ENCODE measurements around the gene EIF3I.

The EIF3I gene

GRCh38 chr1:32198237-32199042 is 23.8 kb upstream of the EIF3I start:
- in situ Hi-C loops (cut with MboI; ENCODE audit: low sequenced_read_pairs), result no loop called here

GRCh38 chr1:32199043-32199716 is 23.0 kb upstream of the EIF3I start:
- in situ Hi-C loops (cut with MboI; ENCODE audit: low sequenced_read_pairs), result no loop called here

DNA sequence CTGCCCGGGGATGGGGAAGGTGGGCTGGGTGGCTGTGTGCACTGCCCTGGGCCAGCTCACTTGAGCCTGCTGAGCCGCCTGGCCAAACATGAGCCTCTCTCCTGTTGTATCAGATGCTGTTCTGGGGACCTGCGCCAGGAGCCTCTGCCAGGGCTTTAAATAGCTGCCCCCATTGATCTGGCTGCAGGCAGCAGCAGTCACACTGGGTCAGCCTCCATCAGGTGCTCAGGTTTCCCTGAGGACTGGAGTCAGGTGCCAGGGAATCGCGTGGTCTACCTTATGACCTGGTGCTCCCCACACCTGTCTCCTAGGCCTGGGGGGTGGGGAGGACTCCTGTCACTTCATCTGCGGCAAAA is 22.5 kb upstream of the EIF3I start:
- in situ Hi-C loops (cut with MboI; ENCODE audit: low sequenced_read_pairs), result no loop called here

GRCh38 chr1:32200226-32201010 is 21.8 kb upstream of the EIF3I start, which contains the start of gene CCDC28B:
TSS of gene CCDC28B (plus strand) at chr1:32200595. CDS start at chr1:32201936, 1,341 bp downstream.
- in situ Hi-C loops (cut with MboI; ENCODE audit: low sequenced_read_pairs), result no loop called here

DNA sequence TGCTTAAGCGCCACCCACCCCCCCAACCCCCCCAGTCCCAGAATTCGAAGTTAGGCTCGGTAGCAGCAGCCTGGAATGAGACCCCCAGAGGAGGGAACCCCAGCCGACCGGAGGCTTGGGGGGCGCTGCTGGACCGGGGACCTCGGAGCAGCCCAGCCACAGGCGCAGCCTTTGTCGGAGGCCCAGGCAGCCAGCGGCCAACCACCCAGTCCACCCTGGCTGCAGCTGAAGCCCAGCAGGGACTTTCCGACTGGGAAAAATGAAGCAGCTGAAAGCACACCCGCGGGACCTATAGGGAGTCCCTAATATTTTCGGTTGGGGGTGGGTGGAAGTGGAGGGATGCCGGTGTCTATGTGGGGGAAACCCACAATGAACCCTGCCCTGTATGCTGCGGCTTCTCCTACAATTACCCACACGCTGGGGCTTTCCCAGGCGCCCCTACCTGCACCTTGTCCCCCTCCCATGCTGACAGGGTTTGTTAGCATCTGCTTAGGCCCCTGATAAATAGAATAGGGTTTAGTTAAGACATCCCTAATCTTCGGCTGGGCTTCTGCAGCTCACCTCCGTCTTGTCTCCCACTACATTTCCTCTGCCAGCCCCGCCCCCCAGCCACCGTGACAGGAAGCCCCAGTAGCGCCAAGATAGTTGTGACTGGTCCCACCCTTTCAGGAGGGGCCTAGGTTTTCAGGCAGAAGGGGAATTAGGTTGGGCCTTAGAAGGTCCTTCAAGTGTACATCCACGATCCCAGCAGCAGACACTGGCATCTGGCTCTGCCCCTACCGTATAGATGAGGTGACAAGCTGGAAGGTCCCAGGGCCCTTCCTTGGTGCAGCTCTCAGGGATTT is 21.0 kb upstream of the EIF3I start:
- in situ Hi-C loops (cut with MboI; ENCODE audit: low sequenced_read_pairs), result no loop called here

GRCh38 chr1:32204943-32205361 is 17.3 kb upstream of the EIF3I start:
- in situ Hi-C loops (cut with MboI; ENCODE audit: low sequenced_read_pairs), result no loop called here

- in situ Hi-C loops (cut with MboI; ENCODE audit: low sequenced_read_pairs), result no loop called here
These were observed 16.5 kb upstream of the EIF3I start, which contains the start of gene IQCC for GRCh38 chr1:32205401-32206370. TSS of gene IQCC (plus strand) at chr1:32205671. CDS start at chr1:32205682, 11 bp downstream.

- in situ Hi-C loops (cut with MboI; ENCODE audit: low sequenced_read_pairs), result no loop called here
These were observed 13.7 kb upstream of the EIF3I start for GRCh38 chr1:32208469-32208868.

- in situ Hi-C loops (cut with MboI; ENCODE audit: low sequenced_read_pairs), result no loop called here
These were observed 13.3 kb upstream of the EIF3I start, which contains the start of gene DCDC2B for GRCh38 chr1:32208891-32209328. TSS of gene DCDC2B (plus strand) at chr1:32209089. CDS start at chr1:32209094, 5 bp downstream.

GRCh38 chr1:32215629-32216480 is 6.4 kb upstream of the EIF3I start:
- in situ Hi-C loops (cut with MboI; ENCODE audit: low sequenced_read_pairs), result no loop called here

DNA sequence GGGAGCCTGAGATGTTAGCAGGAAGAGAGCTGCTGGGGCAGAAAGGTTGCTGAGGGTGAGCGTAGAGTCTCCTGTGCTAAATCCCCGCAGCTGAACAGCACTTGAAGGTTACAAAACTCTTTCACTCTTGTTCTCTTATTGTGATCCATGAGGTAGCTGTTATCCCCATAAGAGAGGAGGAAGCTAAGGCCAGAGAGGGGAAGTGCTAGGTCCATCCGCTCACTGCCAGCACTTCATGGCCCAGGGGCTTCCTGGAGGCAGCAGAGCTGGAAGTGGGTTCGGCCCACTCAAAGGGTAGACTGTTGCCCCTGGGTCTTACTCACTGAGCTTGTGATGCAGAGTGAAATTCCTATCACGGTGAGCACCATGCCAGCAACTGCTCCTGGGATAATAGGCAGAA is 5.6 kb upstream of the EIF3I start:
- in situ Hi-C loops (cut with MboI; ENCODE audit: low sequenced_read_pairs), result no loop called here

DNA sequence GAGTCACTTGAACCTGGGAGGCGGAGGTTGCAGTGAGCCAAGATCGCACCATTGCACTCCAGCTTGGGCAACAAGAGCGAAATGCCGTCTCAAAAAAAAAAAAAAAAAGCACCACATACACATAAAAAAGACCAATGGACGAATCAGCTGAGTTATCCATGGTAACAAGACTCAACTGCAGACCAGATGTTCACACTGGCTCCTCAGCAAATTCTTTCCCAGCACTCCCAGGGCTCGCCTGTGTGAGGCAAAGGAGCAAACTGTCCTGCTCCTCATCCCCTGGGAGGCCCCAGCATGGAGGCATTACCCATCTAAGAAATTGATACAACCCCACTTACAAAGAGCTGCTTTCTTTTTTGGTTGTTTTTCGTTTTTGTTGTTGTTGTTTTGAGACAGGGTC is 3.2 kb upstream of the EIF3I start:
- in situ Hi-C loops (cut with MboI; ENCODE audit: low sequenced_read_pairs), result no loop called here

DNA sequence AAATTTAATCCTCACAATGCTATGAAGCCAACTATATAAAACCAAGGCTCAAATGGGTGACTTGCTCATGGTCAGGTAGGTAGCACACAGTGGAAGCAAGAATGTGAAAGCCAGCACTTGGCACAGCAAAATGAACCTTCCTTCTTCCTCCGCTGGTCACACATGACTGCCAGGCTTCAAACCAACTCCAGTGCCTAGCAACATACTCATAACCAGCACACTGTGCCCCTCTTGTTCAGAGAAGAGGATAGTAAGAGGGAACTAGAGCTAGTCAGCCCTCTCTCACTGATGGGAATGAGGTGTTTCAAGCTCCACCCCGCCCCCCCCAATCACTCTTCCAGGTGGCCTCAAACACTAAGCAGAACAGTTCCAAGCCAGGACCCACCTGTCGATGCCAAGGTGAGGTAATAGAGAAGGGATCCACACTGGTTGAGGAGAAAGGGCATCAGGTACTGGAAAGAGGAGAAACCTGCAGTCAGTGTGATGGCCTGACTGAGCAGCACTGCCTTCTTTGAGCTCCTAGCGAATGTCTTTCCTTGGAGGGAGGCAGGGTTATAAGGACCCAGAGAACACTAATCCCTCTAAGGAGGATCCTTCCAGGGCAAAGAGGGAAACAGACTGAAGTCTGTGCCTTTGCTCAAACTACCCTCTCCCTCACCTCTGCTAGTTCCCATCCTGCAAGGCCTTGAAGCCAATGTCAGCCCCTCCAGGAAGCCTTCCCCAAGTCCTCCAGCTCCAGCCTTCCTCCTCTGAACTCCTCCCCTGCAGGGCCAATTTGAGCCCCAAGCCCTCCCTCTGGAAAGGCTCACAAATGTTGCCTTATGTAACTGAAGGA is 1.2 kb upstream of the EIF3I start:
- in situ Hi-C loops (cut with MboI; ENCODE audit: low sequenced_read_pairs), result no loop called here

DNA sequence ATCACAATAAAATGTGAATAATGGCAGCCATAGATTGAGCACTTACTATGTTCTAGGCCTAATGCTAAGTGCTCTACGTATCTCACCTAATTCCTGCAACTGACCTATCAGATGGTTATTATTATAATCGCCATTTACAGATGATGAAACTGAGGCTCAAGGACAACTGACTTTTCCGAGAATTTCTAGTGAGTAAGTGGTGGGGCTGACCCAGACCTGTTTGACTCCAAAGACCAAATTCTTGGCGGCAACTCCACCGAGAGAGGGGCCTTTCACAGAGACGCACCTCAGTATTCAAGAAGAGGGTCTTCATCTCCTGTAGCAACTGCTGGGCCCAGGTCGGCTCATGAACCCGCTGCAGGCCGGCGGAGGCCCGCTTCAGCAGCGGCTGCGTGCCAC is 627 bp upstream of the EIF3I start:
- in situ Hi-C loops (cut with MboI; ENCODE audit: low sequenced_read_pairs), result no loop called here

DNA sequence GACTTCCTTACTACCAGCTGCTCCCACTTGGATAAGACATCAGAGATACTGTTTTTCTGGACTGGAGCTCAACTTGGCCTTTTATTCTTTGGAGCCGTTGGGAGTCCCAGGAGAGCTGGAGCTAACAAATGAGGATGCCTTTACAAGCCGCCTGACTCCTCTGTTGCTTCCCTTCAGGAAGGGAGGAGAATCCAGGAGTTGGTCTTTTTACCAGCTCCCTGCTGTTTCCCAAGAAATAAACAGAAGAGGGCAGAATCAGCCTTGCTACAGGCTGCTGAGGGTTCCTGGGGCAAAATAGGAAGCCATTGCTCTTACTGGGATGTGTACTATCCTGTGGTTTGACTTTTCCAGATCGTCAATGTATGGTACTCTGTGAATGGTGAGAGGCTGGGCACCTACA is 1.5 kb downstream of the EIF3I start:
- in situ Hi-C loops (cut with MboI; ENCODE audit: low sequenced_read_pairs), result no loop called here

- in situ Hi-C loops (cut with MboI; ENCODE audit: low sequenced_read_pairs), result no loop called here
These were observed 2.1 kb downstream of the EIF3I start for GRCh38 chr1:32224285-32224684.

- in situ Hi-C loops (cut with MboI; ENCODE audit: low sequenced_read_pairs), result no loop called here
These were observed 6.6 kb downstream of the EIF3I start for GRCh38 chr1:32228771-32229170.

All from HL-60/S4 (cell line).